Choroid plexus epithelial cell (primary cell): Measurements from ENCODE around the gene DPP6.

Experiments used
- DNase-seq: peaks from one replicate; pipeline ENCODE4 v3.0.0-alpha.2; 2010; ENCODE audit warnings: low read depth
- H3K4me3 ChIP-seq: 2 replicates; pipeline ENCODE4 v1.5.1; 2011; ENCODE audit warnings: low read depth, mild to moderate bottlenecking, control low read depth, low read length, moderate library complexity
- TF ChIP-seq, protein P1 (sequence below): conservative IDR thresholded peaks from 2 replicates; pipeline ENCODE4 v1.5.1; 2011; ENCODE audit warnings: low read depth, mild to moderate bottlenecking, control low read depth, inconsistent platforms, low read length, moderate library complexity

The DPP6 gene

DNA sequence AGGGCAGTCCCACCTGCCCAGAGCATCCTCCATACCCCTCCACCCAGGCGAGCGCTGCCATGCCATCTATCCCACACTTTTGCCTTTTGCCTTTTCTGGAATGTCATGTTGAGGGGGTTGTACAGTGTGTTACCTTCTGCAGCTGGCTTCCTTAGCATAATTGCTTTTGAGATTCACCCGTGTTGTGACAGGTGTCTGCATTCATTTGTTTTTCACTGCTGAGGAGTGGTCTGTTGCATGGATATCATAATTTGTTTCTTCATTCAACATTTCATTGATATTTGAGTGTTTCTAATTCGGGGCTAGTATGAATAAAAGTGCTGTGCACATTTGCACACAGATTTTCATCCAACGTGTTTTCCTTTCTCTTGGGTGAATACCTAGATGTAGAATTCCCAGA lies 596.8 kb downstream of the DPP6 start:
- no peak for DNase-seq
- no peak overlapping the region for H3K4me3 ChIP-seq
- TF ChIP-seq, protein P1, sequence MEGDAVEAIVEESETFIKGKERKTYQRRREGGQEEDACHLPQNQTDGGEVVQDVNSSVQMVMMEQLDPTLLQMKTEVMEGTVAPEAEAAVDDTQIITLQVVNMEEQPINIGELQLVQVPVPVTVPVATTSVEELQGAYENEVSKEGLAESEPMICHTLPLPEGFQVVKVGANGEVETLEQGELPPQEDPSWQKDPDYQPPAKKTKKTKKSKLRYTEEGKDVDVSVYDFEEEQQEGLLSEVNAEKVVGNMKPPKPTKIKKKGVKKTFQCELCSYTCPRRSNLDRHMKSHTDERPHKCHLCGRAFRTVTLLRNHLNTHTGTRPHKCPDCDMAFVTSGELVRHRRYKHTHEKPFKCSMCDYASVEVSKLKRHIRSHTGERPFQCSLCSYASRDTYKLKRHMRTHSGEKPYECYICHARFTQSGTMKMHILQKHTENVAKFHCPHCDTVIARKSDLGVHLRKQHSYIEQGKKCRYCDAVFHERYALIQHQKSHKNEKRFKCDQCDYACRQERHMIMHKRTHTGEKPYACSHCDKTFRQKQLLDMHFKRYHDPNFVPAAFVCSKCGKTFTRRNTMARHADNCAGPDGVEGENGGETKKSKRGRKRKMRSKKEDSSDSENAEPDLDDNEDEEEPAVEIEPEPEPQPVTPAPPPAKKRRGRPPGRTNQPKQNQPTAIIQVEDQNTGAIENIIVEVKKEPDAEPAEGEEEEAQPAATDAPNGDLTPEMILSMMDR, result no peak

DNA sequence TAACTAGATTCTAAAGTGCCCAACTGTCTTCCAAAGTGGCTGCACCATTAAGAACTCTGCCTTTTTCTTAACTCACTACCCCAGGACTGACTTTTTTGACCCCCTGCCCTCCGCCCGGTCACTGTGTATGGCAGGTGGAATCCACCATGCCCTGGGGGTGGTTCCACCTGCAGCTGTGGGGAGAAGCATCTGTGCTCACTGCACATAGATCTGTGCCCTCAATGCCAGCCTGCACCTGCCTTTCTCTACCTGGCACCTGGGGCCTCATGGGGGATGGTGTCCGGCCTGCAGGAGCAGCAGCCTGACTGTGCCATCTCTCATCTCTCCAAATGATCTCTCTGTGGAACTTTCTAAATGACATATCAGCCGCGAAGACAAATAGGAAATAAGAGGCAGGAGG lies 597.2 kb downstream of the DPP6 start:
- TF ChIP-seq, protein P1, result no peak
- no peak for DNase-seq

DNA sequence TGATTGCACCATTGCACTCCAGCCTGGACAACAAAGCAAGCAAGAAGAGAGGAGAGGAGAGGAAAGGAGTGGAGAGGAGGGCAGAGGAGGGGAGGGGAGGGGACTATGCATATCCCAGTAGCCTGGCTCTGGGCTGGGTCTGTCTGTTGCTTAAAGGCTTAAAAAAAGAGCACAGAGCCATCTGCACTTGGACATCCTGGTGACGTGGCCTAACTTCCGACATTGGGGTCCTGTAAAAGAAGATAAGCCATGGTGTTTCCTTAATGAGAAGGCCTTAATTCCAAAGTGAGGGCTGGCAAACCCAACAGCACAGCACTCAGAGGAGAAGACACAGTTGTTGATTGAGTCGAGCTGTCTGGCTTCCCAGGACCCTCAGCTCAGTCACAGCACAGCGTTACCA lies 598.1 kb downstream of the DPP6 start:
- H3K4me3 ChIP-seq, result no peak overlapping the region
- TF ChIP-seq, protein P1, result no peak
- DNase-seq, result no peak

More for the DNA sequence above, 597.2 kb downstream of the DPP6 start:
- H3K4me3 ChIP-seq, result no peak overlapping the region

DNA sequence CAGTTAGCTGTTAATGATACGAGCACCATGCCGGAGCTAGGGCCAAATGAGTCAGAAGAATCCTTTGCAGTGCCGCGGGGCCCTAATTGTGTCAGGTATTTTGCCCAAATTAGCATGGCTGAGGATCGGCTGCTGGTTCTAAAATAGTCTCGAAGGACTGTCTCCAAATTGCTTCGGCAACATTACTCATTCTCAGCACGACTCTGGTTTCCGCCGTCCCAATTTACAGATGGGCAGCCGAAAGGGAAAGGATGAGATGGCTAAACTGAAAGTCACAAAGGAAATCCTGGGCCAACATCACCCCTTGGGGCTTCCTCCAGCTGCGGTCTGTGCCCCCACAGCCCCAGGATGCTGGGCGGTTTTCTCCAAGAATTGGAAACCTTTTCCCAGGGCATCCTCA lies 599.3 kb downstream of the DPP6 start:
- TF ChIP-seq, protein P1, result no peak
- no peak for DNase-seq

DNA sequence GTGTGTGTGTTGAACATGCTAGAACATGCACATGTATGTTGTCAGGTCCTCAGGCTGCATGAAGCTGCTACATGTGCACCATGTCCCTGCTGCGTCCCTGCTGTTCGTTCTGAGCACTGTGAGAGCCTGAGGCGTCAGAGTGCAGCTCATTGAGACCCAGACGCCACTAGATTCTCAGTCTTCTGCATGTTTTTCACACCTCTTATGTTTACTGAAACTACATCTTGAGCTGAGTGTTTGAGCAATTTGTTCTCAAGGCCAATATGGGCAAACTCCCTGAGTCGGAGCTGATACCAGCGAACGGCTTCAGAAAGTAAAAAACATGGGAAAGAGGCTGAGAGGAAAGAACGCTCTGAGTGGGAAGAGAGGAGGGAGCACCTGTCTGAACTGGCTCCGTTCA lies 600.4 kb downstream of the DPP6 start:
- no peak for DNase-seq
- H3K4me3 ChIP-seq, result no peak overlapping the region
- TF ChIP-seq, protein P1, result no peak

More for the DNA sequence above, 599.3 kb downstream of the DPP6 start:
- H3K4me3 ChIP-seq, result no peak overlapping the region

DNA sequence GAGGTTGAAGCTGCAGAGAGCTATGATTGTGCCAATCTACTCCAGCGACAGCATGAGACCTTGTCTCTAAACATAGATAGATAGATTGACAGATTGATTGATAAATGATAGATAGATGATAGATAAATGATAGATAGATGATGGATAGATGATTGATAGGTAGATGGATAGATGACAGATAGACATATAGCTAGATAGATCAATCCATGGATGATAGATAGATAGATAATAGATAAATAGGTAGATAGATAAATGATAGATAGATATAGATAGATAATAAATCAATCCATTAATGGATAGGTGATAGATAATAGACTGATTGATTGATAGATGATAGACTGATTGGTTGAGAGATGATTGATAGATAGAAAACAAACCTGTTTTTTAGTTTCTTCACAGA lies 601.1 kb downstream of the DPP6 start:
- no peak for DNase-seq
- H3K4me3 ChIP-seq, result no peak overlapping the region
- TF ChIP-seq, protein P1, result no peak

DNA sequence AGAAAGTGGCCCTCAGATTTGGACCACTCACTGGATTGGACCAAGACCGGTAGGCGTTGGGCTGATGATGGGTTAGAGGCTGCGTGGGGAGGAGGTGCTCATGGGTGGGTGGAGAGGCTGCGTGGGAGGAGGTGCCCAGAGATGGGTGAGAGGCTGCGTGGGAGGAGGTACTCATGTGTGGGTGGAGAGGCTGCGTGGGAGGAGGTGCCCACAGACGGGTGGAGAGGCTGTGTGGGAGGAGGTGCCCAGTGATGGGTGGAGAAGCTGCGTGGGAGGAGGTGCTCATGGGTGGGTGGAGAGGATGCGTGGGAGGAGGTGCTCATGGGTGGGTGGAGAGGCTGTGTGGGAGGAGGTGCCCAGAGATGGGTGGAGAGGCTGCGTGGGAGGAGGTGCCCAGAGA lies 604.4 kb downstream of the DPP6 start:
- TF ChIP-seq, protein P1, result no peak
- no peak overlapping the region for H3K4me3 ChIP-seq
- no peak for DNase-seq
